Neural progenitor cell (in vitro differentiated cells): Measurements from ENCODE around the gene MEOX1. TPM values are rescaled to one million over a fixed set of nuclear protein-coding genes. Genes with fewer than 3 reads are reported as not detected.

Experiments used
- DNase-seq: peaks from one replicate; pipeline ENCODE4 v3.0.0-alpha.2; 2016; ENCODE audit warnings: low spot score
- H2AFZ ChIP-seq: fragments of 200-600 bp; sonication (generic); replicated peaks from 2 replicates; pipeline ENCODE4 v1.6.1; 2016; ENCODE audit warnings: antibody characterized with exemption
- H3F3A ChIP-seq: fragments of 200-600 bp; sonication (generic); 2 replicates; pipeline ENCODE4 v1.6.1; 2016; ENCODE audit warnings: antibody characterized with exemption, low read depth
- H3K27ac ChIP-seq: fragments of 200-600 bp; sonication (generic); 2 replicates; pipeline ENCODE4 v1.5.1; 2016; ENCODE audit warnings: mild to moderate bottlenecking
- H3K27me3 ChIP-seq: fragments of 200-600 bp; sonication (generic); 2 replicates; pipeline ENCODE4 v1.6.1; 2016; ENCODE audit warnings: mild to moderate bottlenecking, moderate library complexity
- H3K36me3 ChIP-seq: fragments of 200-600 bp; sonication (generic); 2 replicates; pipeline ENCODE4 v1.5.1; 2016
- H3K4me1 ChIP-seq: fragments of 200-600 bp; sonication (generic); 2 replicates; pipeline ENCODE4 v1.6.1; 2016; ENCODE audit warnings: mixed run types
- H3K4me2 ChIP-seq: fragments of 200-600 bp; sonication (generic); 2 replicates; pipeline ENCODE4 v1.6.1; 2016
- H3K4me3 ChIP-seq: fragments of 200-600 bp; sonication (generic); 2 replicates; pipeline ENCODE4 v1.5.1; 2016
- H3K79me2 ChIP-seq: fragments of 200-600 bp; sonication (generic); 2 replicates; pipeline ENCODE4 v1.6.1; 2016; ENCODE audit warnings: low read depth
- H3K9ac ChIP-seq: fragments of 200-600 bp; sonication (generic); 2 replicates; pipeline ENCODE4 v1.6.1; 2016
- H3K9me3 ChIP-seq: fragments of 200-600 bp; sonication (generic); 2 replicates; pipeline ENCODE4 v1.5.1; 2016; ENCODE audit warnings: low read depth
- H4K20me1 ChIP-seq: fragments of 200-600 bp; sonication (generic); 2 replicates; pipeline ENCODE4 v1.6.1; 2016; ENCODE audit warnings: low read depth
- H3K27ac Mint-ChIP-seq: 3 replicates; pipeline ENCODE4 v1.8.0; 2021; ENCODE audit warnings: mixed read lengths
- H3K27me3 Mint-ChIP-seq: 2 replicates; pipeline ENCODE4 v1.8.0; 2022; ENCODE audit warnings: low read depth, mild to moderate bottlenecking, inconsistent platforms, moderate library complexity, mixed read lengths; ENCODE audit not compliant: insufficient read depth
- H3K36me3 Mint-ChIP-seq: 3 replicates; pipeline ENCODE4 v1.8.0; 2021; ENCODE audit warnings: mixed read lengths
- H3K4me1 Mint-ChIP-seq: 3 replicates; pipeline ENCODE4 v1.8.0; 2021; ENCODE audit warnings: mixed read lengths
- H3K4me3 Mint-ChIP-seq: 3 replicates; pipeline ENCODE4 v1.8.0; 2021; ENCODE audit warnings: mild to moderate bottlenecking, moderate library complexity, mixed read lengths
- H3K9me3 Mint-ChIP-seq: 3 replicates; pipeline ENCODE4 v1.8.0; 2020; ENCODE audit warnings: mixed read lengths
- CTCF ChIP-seq: fragments of 200-600 bp; sonication (generic); IDR thresholded peaks from 2 replicates; pipeline ENCODE4 v1.5.1; 2017; ENCODE audit warnings: antibody characterized with exemption, mild to moderate bottlenecking
- EZH2 ChIP-seq: fragments of 200-600 bp; sonication (generic); IDR thresholded peaks from 2 replicates; pipeline ENCODE4 v1.6.1; 2017; ENCODE audit warnings: antibody characterized with exemption, mild to moderate bottlenecking, moderate library complexity
- EZH2phosphoT487 ChIP-seq: fragments of 200-600 bp; sonication (generic); IDR thresholded peaks from 2 replicates; pipeline ENCODE4 v1.6.1; 2017; ENCODE audit warnings: antibody characterized with exemption
- total RNA-seq: library from RNA; depleted of rRNA; stranded (reverse); fragments of >200 nt; gene quantifications from 2 replicates; pipeline ENCODE4 v1.2.3, GENCODE V29; 2015; ENCODE audit warnings: low replicate concordance

Gene MEOX1
- 0.59 TPM in 1 of 2 replicates, not detected in the other for total RNA-seq

- TF ChIP-seq EZH2 = no peak
- no peak for TF ChIP-seq CTCF
- TF ChIP-seq EZH2phosphoT487 = no peak
- DNase-seq = no peak
- Mint-ChIP-seq H3K36me3 (no peaks in the 10 kb centered on the region), H3K27ac (peak within 1 kb of the TSS; percentile 91), H3K27me3 (peaks cover 11% of the 10 kb centered on the region), H3K4me1 (peaks cover 58% of the 10 kb centered on the region), H3K9me3 (no peaks in the 10 kb centered on the region), H3K4me3 (peak within 1 kb of the TSS; percentile 73)
- Histone ChIP-seq H3K4me2 (peak within 1 kb of the TSS; percentile 33), H3K79me2 (no peaks in the 10 kb centered on the region), H3K27me3 (no peaks in the 10 kb centered on the region), H3F3A (peaks cover 22% of the 10 kb centered on the region), H3K27ac (peak within 1 kb of the TSS; percentile 6), H3K9ac (no peak within 1 kb of the TSS), H3K36me3 (no peaks in the 10 kb centered on the region), H2AFZ (peak within 1 kb of the TSS; percentile 9), H3K4me1 (peaks cover 51% of the 10 kb centered on the region), H3K4me3 (no peak within 1 kb of the TSS), H3K9me3 (no peaks in the 10 kb centered on the region), H4K20me1 (no peaks in the 10 kb centered on the region)
Measured at GRCh38 chr17:43661699-43662412, at the start of gene MEOX1. Gene MEOX1 (minus strand): TSS chr17:43661922. CDS start chr17:43661534, 388 bp downstream.

- peaks cover 20% of the 10 kb centered on the region for H3K4me1 Mint-ChIP-seq
- H3K36me3 ChIP-seq = no peaks in the 10 kb centered on the region
- H3K9ac ChIP-seq = no peak overlapping the region
Measured at GRCh38 chr17:43710101-43710500, 48.4 kb upstream of the MEOX1 start.

GRCh38 chr17:43709210-43709609 is 47.5 kb upstream of the MEOX1 start:
- no peaks in the 10 kb centered on the region for H3K9me3 ChIP-seq
- DNase-seq = no peak
- no peak overlapping the region for H3K27ac ChIP-seq
- Mint-ChIP-seq H3K9me3 (peaks cover 3% of the 10 kb centered on the region), H3K27me3 (peaks cover 20% of the 10 kb centered on the region), H3K27ac (no peak overlapping the region), H3K36me3 (no peaks in the 10 kb centered on the region), H3K4me1 (peaks cover 20% of the 10 kb centered on the region), H3K4me3 (no peak overlapping the region)
- H4K20me1 ChIP-seq = no peaks in the 10 kb centered on the region
- H3K4me1 ChIP-seq = peaks cover 7% of the 10 kb centered on the region
- H3K27me3 ChIP-seq = peaks cover 23% of the 10 kb centered on the region
- H3K9ac ChIP-seq = no peak overlapping the region
- H3F3A ChIP-seq = peaks cover 4% of the 10 kb centered on the region
- no peak overlapping the region for H3K4me2 ChIP-seq
- H3K4me3 ChIP-seq = no peak overlapping the region
- H3K36me3 ChIP-seq = no peaks in the 10 kb centered on the region
- no peaks in the 10 kb centered on the region for H3K79me2 ChIP-seq
- H2AFZ ChIP-seq = no peak overlapping the region
- TF ChIP-seq EZH2 = no peak
- no peak for TF ChIP-seq EZH2phosphoT487
- no peak for TF ChIP-seq CTCF

More at GRCh38 chr17:43710101-43710500, 48.4 kb upstream of the MEOX1 start:
- H3K9me3 Mint-ChIP-seq = peaks cover 3% of the 10 kb centered on the region
- H3K27me3 ChIP-seq = peaks cover 32% of the 10 kb centered on the region
- DNase-seq = no peak
- H3K27ac ChIP-seq = no peak overlapping the region
- H3F3A ChIP-seq = peaks cover 4% of the 10 kb centered on the region
- no peak overlapping the region for H3K4me3 Mint-ChIP-seq
- no peaks in the 10 kb centered on the region for H3K79me2 ChIP-seq
- H3K4me3 ChIP-seq = no peak overlapping the region
- no peaks in the 10 kb centered on the region for H3K9me3 ChIP-seq
- H2AFZ ChIP-seq = no peak overlapping the region
- no peaks in the 10 kb centered on the region for H4K20me1 ChIP-seq
- no peak overlapping the region for H3K4me2 ChIP-seq
- H3K27me3 Mint-ChIP-seq = peaks cover 29% of the 10 kb centered on the region
- TF ChIP-seq EZH2phosphoT487 (no peak), EZH2 (no peak), CTCF (no peak)
- H3K36me3 Mint-ChIP-seq = no peaks in the 10 kb centered on the region
- H3K27ac Mint-ChIP-seq = no peak overlapping the region
- no peaks in the 10 kb centered on the region for H3K4me1 ChIP-seq
